ENCODE results near the gene HNF1A. TPM values are rescaled to one million over a fixed set of nuclear protein-coding genes. Genes with fewer than 3 reads are reported as not detected.

Gene HNF1A
- total RNA-seq, 1 donor from 2014 or later, result 15.1 TPM

GRCh38 chr12:121013715-121014114, 35.4 kb downstream of the HNF1A start:
- no peak overlapping the region for H3K27ac Mint-ChIP-seq
- no peaks in the 10 kb centered on the region for H3K27me3 Mint-ChIP-seq
- no peak for DNase-seq (ENCODE audit: low spot score, unreplicated experiment)
- H3K4me3 Mint-ChIP-seq (ENCODE audit: low read depth), result no peak overlapping the region
- TF ChIP-seq, protein P1, sequence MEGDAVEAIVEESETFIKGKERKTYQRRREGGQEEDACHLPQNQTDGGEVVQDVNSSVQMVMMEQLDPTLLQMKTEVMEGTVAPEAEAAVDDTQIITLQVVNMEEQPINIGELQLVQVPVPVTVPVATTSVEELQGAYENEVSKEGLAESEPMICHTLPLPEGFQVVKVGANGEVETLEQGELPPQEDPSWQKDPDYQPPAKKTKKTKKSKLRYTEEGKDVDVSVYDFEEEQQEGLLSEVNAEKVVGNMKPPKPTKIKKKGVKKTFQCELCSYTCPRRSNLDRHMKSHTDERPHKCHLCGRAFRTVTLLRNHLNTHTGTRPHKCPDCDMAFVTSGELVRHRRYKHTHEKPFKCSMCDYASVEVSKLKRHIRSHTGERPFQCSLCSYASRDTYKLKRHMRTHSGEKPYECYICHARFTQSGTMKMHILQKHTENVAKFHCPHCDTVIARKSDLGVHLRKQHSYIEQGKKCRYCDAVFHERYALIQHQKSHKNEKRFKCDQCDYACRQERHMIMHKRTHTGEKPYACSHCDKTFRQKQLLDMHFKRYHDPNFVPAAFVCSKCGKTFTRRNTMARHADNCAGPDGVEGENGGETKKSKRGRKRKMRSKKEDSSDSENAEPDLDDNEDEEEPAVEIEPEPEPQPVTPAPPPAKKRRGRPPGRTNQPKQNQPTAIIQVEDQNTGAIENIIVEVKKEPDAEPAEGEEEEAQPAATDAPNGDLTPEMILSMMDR (IDR thresholded peaks at IDR 0.05; ENCODE audit: unreplicated experiment), result no peak
- peaks cover 8% of the 10 kb centered on the region for H3K4me1 Mint-ChIP-seq (ENCODE audit: low read depth)
- no peaks in the 10 kb centered on the region for H3K9me3 Mint-ChIP-seq (ENCODE audit: low read depth)
- peaks cover 5% of the 10 kb centered on the region for H3K36me3 Mint-ChIP-seq (ENCODE audit: insufficient read depth)

GRCh38 chr12:121015825-121016766, 37.8 kb downstream of the HNF1A start, which contains the start of gene C12orf43:
Gene C12orf43 (minus strand): TSS chr12:121016487. CDS start chr12:121016474, 13 bp downstream.
- peak within 1 kb of the TSS; percentile 99 for H3K4me3 Mint-ChIP-seq (ENCODE audit: low read depth)

GRCh38 chr12:121017966-121018491, 39.7 kb downstream of the HNF1A start:
- Mint-ChIP-seq H3K27me3 (peaks cover 3% of the 10 kb centered on the region), H3K36me3 (ENCODE audit: insufficient read depth) (no peaks in the 10 kb centered on the region), H3K27ac (no peak overlapping the region), H3K4me3 (ENCODE audit: low read depth) (no peak overlapping the region), H3K9me3 (ENCODE audit: low read depth) (no peaks in the 10 kb centered on the region), H3K4me1 (ENCODE audit: low read depth) (peaks cover 8% of the 10 kb centered on the region)
- TF ChIP-seq, protein P1 (IDR thresholded peaks at IDR 0.05; ENCODE audit: unreplicated experiment), result no peak
- no peak for DNase-seq (ENCODE audit: low spot score, unreplicated experiment)

More at GRCh38 chr12:121015825-121016766, 37.8 kb downstream of the HNF1A start, which contains the start of gene C12orf43:
- peak within 1 kb of the TSS; percentile 97 for H3K27ac Mint-ChIP-seq
- H3K27me3 Mint-ChIP-seq, result peaks cover 2% of the 10 kb centered on the region
- TF ChIP-seq, protein P1 (IDR thresholded peaks at IDR 0.05; ENCODE audit: unreplicated experiment), result no peak
- no peaks in the 10 kb centered on the region for H3K9me3 Mint-ChIP-seq (ENCODE audit: low read depth)
- peaks cover 2% of the 10 kb centered on the region for H3K36me3 Mint-ChIP-seq (ENCODE audit: insufficient read depth)
- DNase-seq (ENCODE audit: low spot score, unreplicated experiment), result peak; percentile 79
- H3K4me1 Mint-ChIP-seq (ENCODE audit: low read depth), result peaks cover 8% of the 10 kb centered on the region

GRCh38 chr12:121018860-121019617, 40.7 kb downstream of the HNF1A start:
- H3K9me3 Mint-ChIP-seq (ENCODE audit: low read depth), result no peaks in the 10 kb centered on the region
- TF ChIP-seq, protein P1 (IDR thresholded peaks at IDR 0.05; ENCODE audit: unreplicated experiment), result no peak
- no peak for DNase-seq (ENCODE audit: low spot score, unreplicated experiment)
- peaks cover 8% of the 10 kb centered on the region for H3K4me1 Mint-ChIP-seq (ENCODE audit: low read depth)
- H3K27ac Mint-ChIP-seq, result no peak overlapping the region
- peaks cover 3% of the 10 kb centered on the region for H3K27me3 Mint-ChIP-seq
- no peaks in the 10 kb centered on the region for H3K36me3 Mint-ChIP-seq (ENCODE audit: insufficient read depth)
- no peak overlapping the region for H3K4me3 Mint-ChIP-seq (ENCODE audit: low read depth)

- Mint-ChIP-seq H3K36me3 (ENCODE audit: insufficient read depth) (no peaks in the 10 kb centered on the region), H3K27ac (no peak overlapping the region), H3K27me3 (peaks cover 3% of the 10 kb centered on the region), H3K9me3 (ENCODE audit: low read depth) (no peaks in the 10 kb centered on the region), H3K4me1 (ENCODE audit: low read depth) (peaks cover 6% of the 10 kb centered on the region), H3K4me3 (ENCODE audit: low read depth) (no peak overlapping the region)
- no peak for DNase-seq (ENCODE audit: low spot score, unreplicated experiment)
- TF ChIP-seq, protein P1 (IDR thresholded peaks at IDR 0.05; ENCODE audit: unreplicated experiment), result no peak
These were observed 43.4 kb downstream of the HNF1A start for GRCh38 chr12:121021754-121022153.
